A549 treated with RU486 at 1 μM for 4 hours (cell line): ENCODE data around the gene CLEC3B. TPM values are rescaled to one million over a fixed set of nuclear protein-coding genes. Genes with fewer than 3 reads are reported as not detected.

Experiments used
- total RNA-seq: library from RNA; stranded (reverse); fragments of 200-300 nt; extraction: Qiagen RNA extraction; gene quantifications from 5 replicates; pipeline ENCODE4 v1.2.3, GENCODE V29; 2022; ENCODE audit warnings: low read depth

CLEC3B gene
- total RNA-seq: 0.25 TPM in 1 of 5 replicates, not detected in the others

GRCh38 chr3:45026038-45026437, at the start of gene CLEC3B:
CLEC3B (plus strand) TSS chr3:45026303; CDS start chr3:45026363, 60 bp downstream.

Other genes with a start within 250 kb of the CLEC3B start
- gene TMEM42, start 164.4 kb upstream of the CLEC3B start, total RNA-seq: 6.5 to 11.1 TPM (median 10.6 TPM) in 5 replicates
- 0.10 to 0.17 TPM in 2 of 5 replicates, not detected in the others for gene TGM4, start 151.7 kb upstream of the CLEC3B start, total RNA-seq
- 35.4 to 41.7 TPM (median 38.3 TPM) in 5 replicates for gene ZDHHC3, start 50.1 kb upstream of the CLEC3B start, total RNA-seq
- gene EXOSC7, start 50.1 kb upstream of the CLEC3B start, total RNA-seq: 43.0 to 50.3 TPM (median 48.4 TPM) in 5 replicates
- gene CDCP1, start 120.1 kb downstream of the CLEC3B start, total RNA-seq: 11.5 to 13.6 TPM (median 12.8 TPM) in 5 replicates
- gene TMEM158, start 200.0 kb downstream of the CLEC3B start, total RNA-seq: 13.1 to 29.5 TPM (median 23.7 TPM) in 5 replicates